ENCODE results near the gene CCSER1.
"Not testable (repeated sequence)": the region's sequence is repeated elsewhere in the genome, so short reads cannot be mapped to it uniquely, and the experiment has no call there.

The CCSER1 gene

DNA sequence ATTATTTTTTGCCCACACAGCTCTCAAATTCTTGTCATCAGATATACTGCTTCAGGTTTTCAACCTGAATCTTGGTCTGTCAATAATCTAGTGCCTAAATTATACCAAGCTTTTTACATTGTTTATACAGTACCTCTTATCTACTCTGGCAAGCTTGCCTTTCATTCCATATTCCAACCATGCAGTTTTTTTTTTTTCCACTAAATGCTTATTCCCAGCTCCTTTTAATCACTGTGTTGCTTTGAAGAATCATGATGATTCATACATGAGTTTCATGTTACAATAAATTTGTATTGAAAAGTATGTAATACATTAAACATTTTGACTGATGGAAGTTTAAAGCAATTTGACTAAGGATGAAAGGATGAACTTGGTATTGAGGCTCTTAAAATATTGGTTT, 949.0 kb downstream of the CCSER1 start:
- no peak for DNase-seq (ENCODE audit: low read depth)
- TF ChIP-seq, protein P1, sequence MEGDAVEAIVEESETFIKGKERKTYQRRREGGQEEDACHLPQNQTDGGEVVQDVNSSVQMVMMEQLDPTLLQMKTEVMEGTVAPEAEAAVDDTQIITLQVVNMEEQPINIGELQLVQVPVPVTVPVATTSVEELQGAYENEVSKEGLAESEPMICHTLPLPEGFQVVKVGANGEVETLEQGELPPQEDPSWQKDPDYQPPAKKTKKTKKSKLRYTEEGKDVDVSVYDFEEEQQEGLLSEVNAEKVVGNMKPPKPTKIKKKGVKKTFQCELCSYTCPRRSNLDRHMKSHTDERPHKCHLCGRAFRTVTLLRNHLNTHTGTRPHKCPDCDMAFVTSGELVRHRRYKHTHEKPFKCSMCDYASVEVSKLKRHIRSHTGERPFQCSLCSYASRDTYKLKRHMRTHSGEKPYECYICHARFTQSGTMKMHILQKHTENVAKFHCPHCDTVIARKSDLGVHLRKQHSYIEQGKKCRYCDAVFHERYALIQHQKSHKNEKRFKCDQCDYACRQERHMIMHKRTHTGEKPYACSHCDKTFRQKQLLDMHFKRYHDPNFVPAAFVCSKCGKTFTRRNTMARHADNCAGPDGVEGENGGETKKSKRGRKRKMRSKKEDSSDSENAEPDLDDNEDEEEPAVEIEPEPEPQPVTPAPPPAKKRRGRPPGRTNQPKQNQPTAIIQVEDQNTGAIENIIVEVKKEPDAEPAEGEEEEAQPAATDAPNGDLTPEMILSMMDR (conservative IDR thresholded peaks at IDR 0.05; ENCODE audit: low read depth, low read length) = no peak
- no peak overlapping the region for H3K4me3 ChIP-seq (ENCODE audit: low read length)

GRCh38 chr4:91085961-91086360, 958.8 kb downstream of the CCSER1 start:
- H3K4me3 ChIP-seq (ENCODE audit: low read length) = no peak overlapping the region
- TF ChIP-seq, protein P1 (conservative IDR thresholded peaks at IDR 0.05; ENCODE audit: low read depth, low read length) = no peak
- DNase-seq (ENCODE audit: low read depth) = no peak

DNA sequence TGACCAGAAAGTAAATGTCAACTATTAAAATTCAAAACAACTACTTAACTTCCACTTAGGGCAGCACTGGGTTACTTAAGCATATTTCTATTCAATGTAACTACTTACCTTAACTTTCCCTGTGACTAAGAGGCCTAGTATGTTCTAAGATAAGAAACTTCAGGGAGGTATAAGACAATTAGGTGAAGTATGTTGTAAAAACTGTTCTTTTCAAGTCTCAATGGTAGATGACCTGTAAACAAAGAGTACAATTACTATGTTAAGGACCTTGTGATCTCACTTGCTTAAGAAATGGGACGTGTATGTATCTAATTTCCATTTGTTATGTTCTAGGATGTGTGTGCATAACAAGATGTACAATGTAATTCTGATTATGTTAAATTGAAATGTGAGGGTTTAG, 960.5 kb downstream of the CCSER1 start:
- no peak for DNase-seq (ENCODE audit: low read depth)
- TF ChIP-seq, protein P1 (conservative IDR thresholded peaks at IDR 0.05; ENCODE audit: low read depth, low read length) = no peak
- no peak overlapping the region for H3K4me3 ChIP-seq (ENCODE audit: low read length)

DNA sequence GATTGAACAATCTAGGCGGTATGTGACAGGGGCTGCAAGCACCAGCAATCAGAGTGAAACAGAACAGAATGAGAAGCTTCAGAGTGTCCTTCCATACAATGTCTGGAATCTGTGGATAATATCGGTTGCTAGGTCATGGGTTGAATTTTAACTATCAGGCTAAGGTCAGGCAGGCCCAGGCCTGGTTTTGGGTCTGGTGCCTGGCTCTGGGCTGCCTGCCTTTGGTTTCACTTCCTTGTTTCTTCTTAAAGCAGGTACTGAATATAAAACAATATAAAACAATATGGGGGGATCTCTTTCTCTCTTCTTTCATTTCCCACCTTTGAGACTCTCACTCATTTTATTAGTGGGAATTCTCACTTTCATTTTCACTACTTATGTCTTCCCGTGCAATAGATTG, 962.0 kb downstream of the CCSER1 start:
- H3K4me3 ChIP-seq (ENCODE audit: low read length) = no peak overlapping the region
- no peak for DNase-seq (ENCODE audit: low read depth)
- TF ChIP-seq, protein P1 (conservative IDR thresholded peaks at IDR 0.05; ENCODE audit: low read depth, low read length) = no peak

- TF ChIP-seq, protein P1 (conservative IDR thresholded peaks at IDR 0.05; ENCODE audit: low read depth, low read length) = no peak
- no peak for DNase-seq (ENCODE audit: low read depth)
- H3K4me3 ChIP-seq (ENCODE audit: low read length) = no peak overlapping the region
Measured at GRCh38 chr4:91092398-91092980, 965.3 kb downstream of the CCSER1 start.

- DNase-seq (ENCODE audit: low read depth); H3K4me3 ChIP-seq (ENCODE audit: low read length): not testable (repeated sequence)
Measured at GRCh38 chr4:91094220-91094619, 967.0 kb downstream of the CCSER1 start.

DNA sequence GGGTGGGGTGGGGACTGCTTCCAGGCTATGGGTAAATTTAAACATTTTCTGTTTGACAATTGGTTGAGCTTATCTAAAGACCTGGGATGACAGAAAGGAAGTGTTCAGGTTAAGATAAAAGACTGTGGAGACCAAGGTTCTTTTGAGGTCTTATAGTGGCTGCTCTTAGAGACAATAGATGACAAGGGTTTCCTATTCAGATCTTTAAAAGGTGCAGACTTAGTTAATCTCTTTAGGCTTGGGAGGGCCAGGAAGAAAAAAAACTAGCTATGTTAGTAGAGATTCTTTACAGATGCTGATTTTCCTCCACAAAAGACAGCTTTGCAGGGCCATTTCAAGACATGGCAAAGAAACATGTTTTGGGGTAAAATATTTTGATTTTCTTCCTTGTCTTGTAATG, 972.5 kb downstream of the CCSER1 start:
- no peak for DNase-seq (ENCODE audit: low read depth)
- TF ChIP-seq, protein P1 (conservative IDR thresholded peaks at IDR 0.05; ENCODE audit: low read depth, low read length) = no peak
- no peak overlapping the region for H3K4me3 ChIP-seq (ENCODE audit: low read length)

DNA sequence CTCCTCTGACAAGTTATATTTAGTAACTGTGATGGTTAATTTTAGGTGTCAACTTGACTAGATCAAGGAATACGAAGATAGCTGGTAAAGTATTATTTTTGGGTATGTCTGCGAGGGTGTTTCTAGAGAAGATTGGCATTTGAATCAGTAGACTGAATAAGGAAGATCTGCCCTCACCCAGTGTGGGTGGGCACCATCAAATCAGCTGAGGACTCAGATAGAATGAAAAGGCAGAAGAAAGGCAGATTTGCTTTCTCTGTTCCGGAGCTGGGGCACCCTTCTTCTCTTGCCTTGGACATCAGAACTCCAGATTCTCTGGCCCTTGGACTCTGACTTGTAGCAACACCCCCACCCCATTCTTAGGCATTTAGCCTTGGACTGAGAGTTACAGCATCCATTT, 981.6 kb downstream of the CCSER1 start:
- no peak for DNase-seq (ENCODE audit: low read depth)
- TF ChIP-seq, protein P1 (conservative IDR thresholded peaks at IDR 0.05; ENCODE audit: low read depth, low read length) = no peak
- H3K4me3 ChIP-seq (ENCODE audit: low read length) = no peak overlapping the region
